Peyer's patch (tissue), 4 donors: Measurements from ENCODE around the gene STX1A. TPM values are rescaled to one million over a fixed set of nuclear protein-coding genes. Genes with fewer than 3 reads are reported as not detected.
"Not testable (repeated sequence)": the region's sequence is repeated elsewhere in the genome, so short reads cannot be mapped to it uniquely, and the experiment has no call there.

Experiments
- DNase-seq, 3 donors: peaks; one replicate each; pipeline ENCODE4 v3.0.0-alpha.2; 2017 to 2019
- H3K27ac ChIP-seq, 4 donors: fragments of 200-600 bp; sonication (generic); one replicate each; pipeline ENCODE4 v1.5.1; 2016 to 2019
- H3K27me3 ChIP-seq, 2 donors: fragments of 200-600 bp; sonication (generic); one replicate each; pipeline ENCODE4 v1.5.1; 2019
- H3K36me3 ChIP-seq, 3 donors: fragments of 200-600 bp; sonication (generic); one replicate each; pipeline ENCODE4 v1.5.1; 2016 to 2019
- H3K4me1 ChIP-seq, 4 donors: fragments of 200-600 bp; sonication (generic); one replicate each; pipeline ENCODE4 v1.5.1; 2016 to 2019
- H3K4me3 ChIP-seq, 4 donors: fragments of 200-600 bp; sonication (generic); 1 replicate in 3 of 4; 2 replicates in 1 of 4; pipeline ENCODE4 v1.5.1; 2016 to 2019; ENCODE audit warnings: mild to moderate bottlenecking in 1 of 4
- H3K9me3 ChIP-seq, 4 donors: fragments of 200-600 bp; sonication (generic); one replicate each; pipeline ENCODE4 v1.5.1; 2016 to 2019; ENCODE audit warnings: mild to moderate bottlenecking in 1 of 4
- CTCF ChIP-seq, 6 experiments: fragments of 450-650 bp in 4 of 6; fragments of 200-600 bp in 2 of 6; sonication (generic) in 1 of 6; IDR thresholded peaks; one replicate each; pipeline ENCODE4 v1.5.1; 2017 to 2019; ENCODE audit warnings: antibody characterized with exemption in 6 of 6, mild to moderate bottlenecking in 3 of 6, moderate library complexity in 1 of 6
- POLR2A ChIP-seq, 2 donors: fragments of 450-650 bp; IDR thresholded peaks; one replicate each; pipeline ENCODE4 v1.5.1; 2017; ENCODE audit warnings: antibody characterized with exemption in 2 of 2, mild to moderate bottlenecking in 2 of 2, moderate library complexity in 2 of 2
- total RNA-seq, 4 donors: library from RNA; depleted of rRNA; stranded (reverse); fragments of >200 nt; gene quantifications; one replicate each; pipeline ENCODE4 v1.1.0, GENCODE V29; 2016

Gene STX1A
- total RNA-seq, 4 donors from 2014 or later: 5.6 to 27.3 (median 23.3) TPM

GRCh38 chr7:73718438-73718881 lies 1.0 kb downstream of the STX1A start:
- Histone ChIP-seq H3K4me3 (peak overlapping the region; percentile 64 to 92 (median 74)), H3K27ac (no peak overlapping the region), H3K27me3 (no peaks in the 10 kb centered on the region), H3K4me1 (peaks cover 0 to 43% (median 13%) of the 10 kb centered on the region in 4 donors), H3K9me3 (no peaks in the 10 kb centered on the region), H3K36me3 (no peaks in the 10 kb centered on the region)
- no peak for DNase-seq
- TF ChIP-seq POLR2A (IDR thresholded peaks at IDR 0.05) (no peak), CTCF (IDR thresholded peaks at IDR 0.05) (no peak)

GRCh38 chr7:73717991-73718405 lies 1.5 kb downstream of the STX1A start:
- peak overlapping the region in 2 of 4 donors; percentile 64 to 92 for H3K4me3 ChIP-seq
- no peak overlapping the region for H3K27ac ChIP-seq
- H3K27me3 ChIP-seq: no peaks in the 10 kb centered on the region
- DNase-seq: peak in 2 of 3 donors; percentile 39 to 84
- H3K9me3 ChIP-seq: no peaks in the 10 kb centered on the region
- TF ChIP-seq CTCF (IDR thresholded peaks at IDR 0.05): no peak
- TF ChIP-seq POLR2A (IDR thresholded peaks at IDR 0.05): no peak
- H3K36me3 ChIP-seq: no peaks in the 10 kb centered on the region
- peaks cover 0 to 43% (median 13%) of the 10 kb centered on the region in 4 donors for H3K4me1 ChIP-seq

GRCh38 chr7:73717025-73717807 lies 2.3 kb downstream of the STX1A start:
- no peak overlapping the region for H3K4me3 ChIP-seq
- H3K27me3 ChIP-seq: no peaks in the 10 kb centered on the region
- TF ChIP-seq CTCF (IDR thresholded peaks at IDR 0.05) (no peak), POLR2A (IDR thresholded peaks at IDR 0.05) (no peak)
- H3K9me3 ChIP-seq: no peaks in the 10 kb centered on the region
- no peak overlapping the region for H3K27ac ChIP-seq
- DNase-seq: no peak
- H3K4me1 ChIP-seq: peaks cover 0 to 43% (median 13%) of the 10 kb centered on the region in 4 donors
- no peaks in the 10 kb centered on the region for H3K36me3 ChIP-seq

GRCh38 chr7:73716318-73716890 lies 3.1 kb downstream of the STX1A start:
- no peaks in the 10 kb centered on the region for H3K27me3 ChIP-seq
- H3K36me3 ChIP-seq: no peaks in the 10 kb centered on the region
- no peak overlapping the region for H3K4me3 ChIP-seq
- TF ChIP-seq POLR2A (IDR thresholded peaks at IDR 0.05) (no peak), CTCF (IDR thresholded peaks at IDR 0.05) (no peak)
- H3K4me1 ChIP-seq: peaks cover 0 to 43% (median 13%) of the 10 kb centered on the region in 4 donors
- peak overlapping the region in 1 of 4 donors; percentile 14 for H3K27ac ChIP-seq
- DNase-seq: no peak
- H3K9me3 ChIP-seq: no peaks in the 10 kb centered on the region

- no peak overlapping the region for H3K4me3 ChIP-seq
- peaks cover 0 to 43% (median 13%) of the 10 kb centered on the region in 4 donors for H3K4me1 ChIP-seq
- peak in 1 of 6 experiments; percentile 8 for TF ChIP-seq CTCF (IDR thresholded peaks at IDR 0.05)
- TF ChIP-seq POLR2A (IDR thresholded peaks at IDR 0.05): no peak
- H3K27ac ChIP-seq: peak overlapping the region in 1 of 4 donors; percentile 14
- no peaks in the 10 kb centered on the region for H3K27me3 ChIP-seq
- H3K36me3 ChIP-seq: no peaks in the 10 kb centered on the region
- DNase-seq: peak in 1 of 3 donors; percentile 66
- H3K9me3 ChIP-seq: no peaks in the 10 kb centered on the region
Measured at GRCh38 chr7:73715648-73716317, 3.7 kb downstream of the STX1A start.

GRCh38 chr7:73713319-73713718 lies 6.2 kb downstream of the STX1A start:
- H3K4me1 ChIP-seq: peaks cover 0 to 30% (median 5%) of the 10 kb centered on the region in 4 donors
- H3K27me3 ChIP-seq, H3K4me3 ChIP-seq, H3K9me3 ChIP-seq, H3K36me3 ChIP-seq, H3K27ac ChIP-seq, DNase-seq: not testable (repeated sequence)
